Measurements from ENCODE around the gene NDUFV2. TPM values are rescaled to one million over a fixed set of nuclear protein-coding genes. Genes with fewer than 3 reads are reported as not detected.

The NDUFV2 gene
- total and polyA plus RNA-seq, 2 of the 8 experiments (the other 6 are each of a cell fraction or from before 2014, with no cell fraction given) = 90.8 to 191 TPM

GRCh38 chr18:9113468-9114149 is 11.1 kb downstream of the NDUFV2 start:
- DNase-seq (ENCODE audit: low read depth in 1 of 2, low spot score in 2 of 2) = no peak
- 87% methylated on average over 7 of the region's 7 CpGs; no CpG with 5 or more reads in 1 of the 2 experiments for WGBS, 2 experiments (ENCODE audit: extremely low coverage in 1 of 2, insufficient coverage in 1 of 2, insufficient read length in 1 of 2, insufficient replicate concordance in 2 of 2, low coverage in 1 of 2, low lambda C conversion rate in 2 of 2, missing lambda C conversion rate in 1 of 2)
- FAIRE-seq = no peak
- Histone ChIP-seq H3K4me3 (ENCODE audit: extremely low read depth in 1 of 4, insufficient read depth in 2 of 4, low read depth in 3 of 4, low read length in 4 of 4) (no peak overlapping the region), H4K5ac (ENCODE audit: insufficient read length, low read depth, low read length) (no peak overlapping the region), H3K9me3 (ENCODE audit: insufficient read depth in 2 of 2, low read depth in 1 of 2, low read length in 1 of 2) (no peaks in the 10 kb centered on the region), H3K27ac (ENCODE audit: low read depth, low read length) (no peak overlapping the region), H2BK15ac (ENCODE audit: low read length) (no peak overlapping the region), H4K91ac (replicated peaks; ENCODE audit: insufficient read length, low read length) (no peak overlapping the region), H4K20me1 (replicated peaks in 1 of 2; ENCODE audit: control insufficient read depth in 1 of 2, insufficient read depth in 2 of 2, low read length in 2 of 2) (peaks cover 12 to 22% of the 10 kb centered on the region in 2 experiments), H3K9ac (replicated peaks in 1 of 4; ENCODE audit: extremely low read depth in 1 of 4, low read depth in 3 of 4, low read length in 3 of 4) (no peak overlapping the region), H2BK20ac (ENCODE audit: low read length) (no peak overlapping the region), H3K79me2 (ENCODE audit: control insufficient read depth in 1 of 2, insufficient read depth in 2 of 2, low read length in 2 of 2) (peaks cover 15 to 100% of the 10 kb centered on the region in 2 experiments), H3K56ac (replicated peaks; ENCODE audit: insufficient read length, low read depth, low read length) (no peak overlapping the region), H2BK5ac (ENCODE audit: low read depth, low read length) (no peak overlapping the region), H3K23me2 (ENCODE audit: low read depth, low read length) (no peaks in the 10 kb centered on the region), H3K23ac (ENCODE audit: insufficient read length) (no peak overlapping the region), H3K36me3 (ENCODE audit: control insufficient read depth in 2 of 4, insufficient read depth in 4 of 4, low read length in 3 of 4) (peaks cover 0 to 23% (median 1%) of the 10 kb centered on the region in 4 experiments; a peak in 3 of 8 replicates), H3K79me1 (ENCODE audit: low read depth, low read length) (peaks cover 3% of the 10 kb centered on the region; the same call in 1 of the 2 replicates), H3K18ac (ENCODE audit: extremely low read depth, low read length) (no peak overlapping the region), H2BK120ac (replicated peaks; ENCODE audit: low read depth, low read length) (no peak overlapping the region), H2BK12ac (ENCODE audit: low read depth, low read length) (no peak overlapping the region), H4K8ac (ENCODE audit: extremely low read depth, insufficient read depth, low read length) (no peak overlapping the region), H2AFZ (ENCODE audit: low read length) (no peak overlapping the region), H3K14ac (ENCODE audit: insufficient read length) (no peak overlapping the region), H3K4ac (replicated peaks; ENCODE audit: insufficient read length, low read depth, low read length) (no peak overlapping the region), H2AK5ac (ENCODE audit: low read depth, low read length) (no peak overlapping the region), H3K27me3 (replicated peaks in 1 of 4; ENCODE audit: control insufficient read depth in 3 of 4, extremely low read depth in 1 of 4, insufficient read depth in 3 of 4, low read length in 3 of 4) (no peaks in the 10 kb centered on the region), H3K4me1 (replicated peaks in 1 of 4; ENCODE audit: control insufficient read depth in 3 of 4, insufficient read depth in 4 of 4, low read length in 3 of 4) (peaks cover 0 to 3% (median 0%) of the 10 kb centered on the region in 4 experiments; a peak in 4 of 7 replicates), H3K4me2 (ENCODE audit: insufficient read depth in 1 of 2, low read depth in 2 of 2, low read length in 2 of 2) (no peak overlapping the region)
- TF ChIP-seq POU5F1 (IDR thresholded peaks at IDR 0.05; ENCODE audit: low read depth, low read length) (no peak), EGR1 (IDR thresholded peaks at IDR 0.05; ENCODE audit: borderline replicate concordance, low read depth, low read length) (no peak), YY1 (IDR thresholded peaks at IDR 0.05; ENCODE audit: low read depth, low read length) (no peak), PHF8 (conservative IDR thresholded peaks at IDR 0.05; ENCODE audit: low read depth, low read length) (no peak), POLR2AphosphoS5 (IDR thresholded peaks at IDR 0.05; ENCODE audit: low read depth, low read length) (no peak), EP300 (IDR thresholded peaks at IDR 0.05; ENCODE audit: borderline replicate concordance in 1 of 2, low read depth in 2 of 2, low read length in 2 of 2) (no peak), FOSL1 (IDR thresholded peaks at IDR 0.05; ENCODE audit: insufficient read depth, low read depth, low read length) (no peak), GTF2F1 (IDR thresholded peaks at IDR 0.05; ENCODE audit: borderline replicate concordance, low read depth, low read length) (no peak), CREB1 (IDR thresholded peaks at IDR 0.05) (no peak), CBX8 (IDR thresholded peaks at IDR 0.05; ENCODE audit: borderline replicate concordance, low read depth, low read length) (no peak), GABPA (IDR thresholded peaks at IDR 0.05; ENCODE audit: borderline replicate concordance, insufficient read depth, low read length) (no peak)
- CTCF ChIA-PET (ENCODE audit: partially characterized antibody) = interaction anchor here (0.6 kb wide), 2 partner anchors 121 to 404 kb away, joined by 3 to 4 read pairs; no protein-coding TSS in a partner anchor
- POLR2A ChIA-PET (ENCODE audit: partially characterized antibody) = interaction anchor here (0.9 to 7.1 kb wide), 4 partner anchors 8 to 26 kb away, joined by 3 to 61 read pairs (median 18); partner anchors contain the start of genes ANKRD12 and NDUFV2
